ENCODE measurements around the gene ANKRD35. TPM values are rescaled to one million over a fixed set of nuclear protein-coding genes. Genes with fewer than 3 reads are reported as not detected.
"Not testable (repeated sequence)": the region's sequence is repeated elsewhere in the genome, so short reads cannot be mapped to it uniquely, and the experiment has no call there.

ANKRD35 gene
- polyA plus RNA-seq, 1 experiment: 2.7 TPM

- peak overlapping the region; percentile 80 for H3K27ac ChIP-seq (ENCODE audit: low read depth, low read length)
- ChIA-PET POLR2A (interaction anchor here (0.6 to 2.7 kb wide), 9 partner anchors 8 to 67 kb away, joined by 3 to 21 read pairs (median 9); partner anchors contain the start of genes ANKRD34A, PEX11B, PIAS3 and POLR3GL), CTCF (interaction anchor here (0.6 to 2.2 kb wide), 8 partner anchors 8 to 85 kb away, joined by 3 to 17 read pairs (median 3); partner anchors contain the start of genes PEX11B and PIAS3)
- TF ChIP-seq CTCF (IDR thresholded peaks at IDR 0.05; ENCODE audit: low read depth, low read length): no peak
- DNase-seq (ENCODE audit: low read depth, low spot score): no peak
- no peaks in the 10 kb centered on the region for H3K27me3 ChIP-seq (ENCODE audit: control insufficient read depth, insufficient read depth, low read length)
- peak overlapping the region; percentile 85 for H3K4me3 ChIP-seq (ENCODE audit: low read depth, low read length)
- H3K9me3 ChIP-seq (ENCODE audit: control insufficient read depth, insufficient read depth, low read length): no peaks in the 10 kb centered on the region
These were observed 41.0 kb upstream of the ANKRD35 start for GRCh38 chr1:145926686-145927062.

GRCh38 chr1:145922266-145922665 lies 36.6 kb upstream of the ANKRD35 start:
- Histone ChIP-seq H3K4me3 (ENCODE audit: low read depth, low read length) (no peak overlapping the region), H3K27ac (ENCODE audit: low read depth, low read length) (no peak overlapping the region), H3K9me3 (ENCODE audit: control insufficient read depth, insufficient read depth, low read length) (no peaks in the 10 kb centered on the region), H3K27me3 (ENCODE audit: control insufficient read depth, insufficient read depth, low read length) (no peaks in the 10 kb centered on the region)
- CTCF ChIA-PET: interaction anchor here (1.7 to 3.1 kb wide), 2 partner anchors 12 to 31 kb away, joined by 6 to 23 read pairs; partner anchors contain the start of gene ITGA10
- TF ChIP-seq CTCF (IDR thresholded peaks at IDR 0.05; ENCODE audit: low read depth, low read length): no peak
- no peak for DNase-seq (ENCODE audit: low read depth, low spot score)
- POLR2A ChIA-PET: interaction anchor here (0.6 kb wide), 1 partner anchor 10 kb away, joined by 4 read pairs; no protein-coding TSS in a partner anchor

- H3K9me3 ChIP-seq (ENCODE audit: control insufficient read depth, insufficient read depth, low read length); H3K27ac ChIP-seq (ENCODE audit: low read depth, low read length); H3K27me3 ChIP-seq (ENCODE audit: control insufficient read depth, insufficient read depth, low read length); DNase-seq (ENCODE audit: low read depth, low spot score); H3K4me3 ChIP-seq (ENCODE audit: low read depth, low read length): not testable (repeated sequence)
- POLR2A ChIA-PET: interaction anchor here (0.6 kb wide), 1 partner anchor 91 kb away, joined by 3 read pairs; no protein-coding TSS in a partner anchor
- CTCF ChIA-PET: interaction anchor here (1.0 kb wide), 1 partner anchor 92 kb away, joined by 7 read pairs; no protein-coding TSS in a partner anchor
These were observed 34.6 kb upstream of the ANKRD35 start for GRCh38 chr1:145920297-145920696.

GRCh38 chr1:145918992-145919939 lies 33.6 kb upstream of the ANKRD35 start:
- TF ChIP-seq CTCF (IDR thresholded peaks at IDR 0.05; ENCODE audit: low read depth, low read length): no peak
- ChIA-PET POLR2A (interaction anchor here (0.6 to 2.4 kb wide), 9 partner anchors 8 to 167 kb away, joined by 3 to 15 read pairs (median 5); partner anchors contain the start of genes ANKRD34A, ANKRD35, NUDT17 and PIAS3), CTCF (interaction anchor here (1.0 to 1.7 kb wide), 7 partner anchors 8 to 93 kb away, joined by 3 to 10 read pairs (median 4); partner anchors contain the start of genes ITGA10, NUDT17 and RBM8A)
- Histone ChIP-seq H3K27ac (ENCODE audit: low read depth, low read length) (peak overlapping the region; percentile 84), H3K4me3 (ENCODE audit: low read depth, low read length) (peak overlapping the region; percentile 95), H3K27me3 (ENCODE audit: control insufficient read depth, insufficient read depth, low read length) (no peaks in the 10 kb centered on the region), H3K9me3 (ENCODE audit: control insufficient read depth, insufficient read depth, low read length) (no peaks in the 10 kb centered on the region)
- DNase-seq (ENCODE audit: low read depth, low spot score): no peak

GRCh38 chr1:145918144-145918991 lies 32.7 kb upstream of the ANKRD35 start, which contains the start of gene PEX11B:
TSS of gene PEX11B (minus strand) at chr1:145918717. CDS start at chr1:145918688, 29 bp downstream.
- DNase-seq (ENCODE audit: low read depth, low spot score): peak; percentile 65
- Histone ChIP-seq H3K4me3 (ENCODE audit: low read depth, low read length) (peak within 1 kb of the TSS; percentile 95), H3K27me3 (ENCODE audit: control insufficient read depth, insufficient read depth, low read length) (no peaks in the 10 kb centered on the region), H3K9me3 (ENCODE audit: control insufficient read depth, insufficient read depth, low read length) (no peaks in the 10 kb centered on the region), H3K27ac (ENCODE audit: low read depth, low read length) (peak within 1 kb of the TSS; percentile 84)
- ChIA-PET CTCF (interaction anchor here (1.4 to 1.7 kb wide), 4 partner anchors 9 to 73 kb away, joined by 3 to 10 read pairs (median 5); partner anchors contain the start of genes ITGA10, NUDT17 and RBM8A), POLR2A (interaction anchor here (0.6 to 2.4 kb wide), 8 partner anchors 9 to 166 kb away, joined by 3 to 15 read pairs (median 6); partner anchors contain the start of genes ANKRD34A, ANKRD35, NUDT17 and PIAS3)
- TF ChIP-seq CTCF (IDR thresholded peaks at IDR 0.05; ENCODE audit: low read depth, low read length): no peak

All from AG04450 (cell line).